NCI-H460 (cell line): ENCODE data around the gene CENPS. TPM values are rescaled to one million over a fixed set of nuclear protein-coding genes. Genes with fewer than 3 reads are reported as not detected.
"Not testable (repeated sequence)": the region's sequence is repeated elsewhere in the genome, so short reads cannot be mapped to it uniquely, and the experiment has no call there.

Experiments used
- DNase-seq: peaks from one replicate; pipeline ENCODE4 v3.0.0-alpha.2; 2016; ENCODE audit warnings: low read depth; ENCODE audit errors: extremely low read depth
- total RNA-seq: library from RNA; depleted of rRNA; stranded (reverse); fragments of >200 nt; shearing (Covaris generic); gene quantifications from 2 replicates; pipeline ENCODE4 v1.2.3, GENCODE V29; 2014

The CENPS gene
- total RNA-seq, 1 experiment from 2014 or later = 26.8 TPM

GRCh38 chr1:10418741-10419140 lies 11.5 kb upstream of the CENPS start:
- DNase-seq = not testable (repeated sequence)

- DNase-seq = no peak
Observed at GRCh38 chr1:10419351-10419750, 10.9 kb upstream of the CENPS start.

GRCh38 chr1:10421637-10422036 lies 8.6 kb upstream of the CENPS start:
- no peak for DNase-seq

- DNase-seq = no peak
Observed at GRCh38 chr1:10424034-10424433, 6.2 kb upstream of the CENPS start.

GRCh38 chr1:10424651-10425050 lies 5.6 kb upstream of the CENPS start:
- no peak for DNase-seq

- not testable (repeated sequence) for DNase-seq
Observed at GRCh38 chr1:10425826-10426534, 4.3 kb upstream of the CENPS start.

GRCh38 chr1:10426535-10426848 lies 3.7 kb upstream of the CENPS start:
- not testable (repeated sequence) for DNase-seq

GRCh38 chr1:10428984-10429383 lies 1.2 kb upstream of the CENPS start:
- no peak for DNase-seq

GRCh38 chr1:10429868-10430215 lies 391 bp upstream of the CENPS start:
- no peak for DNase-seq

- no peak for DNase-seq
Observed at GRCh38 chr1:10431070-10431730, 967 bp downstream of the CENPS start.

- no peak for DNase-seq
Observed at GRCh38 chr1:10432910-10433700, 2.9 kb downstream of the CENPS start.

GRCh38 chr1:10433790-10434189 lies 3.6 kb downstream of the CENPS start:
- no peak for DNase-seq

GRCh38 chr1:10434590-10434989 lies 4.4 kb downstream of the CENPS start:
- no peak for DNase-seq

GRCh38 chr1:10437052-10437451 lies 6.8 kb downstream of the CENPS start:
- no peak for DNase-seq

- DNase-seq = no peak
Observed at GRCh38 chr1:10438677-10439163, 8.5 kb downstream of the CENPS start.

- DNase-seq = no peak
Observed at GRCh38 chr1:10440305-10440704, 10.1 kb downstream of the CENPS start.

GRCh38 chr1:10440794-10441193 lies 10.6 kb downstream of the CENPS start:
- no peak for DNase-seq

- DNase-seq = no peak
Observed at GRCh38 chr1:10444248-10444647, 14.0 kb downstream of the CENPS start.

GRCh38 chr1:10444795-10445397 lies 14.7 kb downstream of the CENPS start:
- no peak for DNase-seq

- DNase-seq = no peak
Observed at GRCh38 chr1:10446790-10447422, 16.7 kb downstream of the CENPS start.

- DNase-seq = no peak
Observed at GRCh38 chr1:10449751-10450150, 19.5 kb downstream of the CENPS start, which contains the start of gene CORT. Gene CORT, plus strand, starts transcription at chr1:10450031. Its CDS starts 193 bp downstream, at chr1:10450224.
